Fibroblast of lung (primary cell): Measurements from ENCODE around the gene RGS10. TPM values are rescaled to one million over a fixed set of nuclear protein-coding genes. Genes with fewer than 3 reads are reported as not detected.

Source experiments
- DNase-seq, 2 donors: peaks; one replicate each; pipeline versions ENCODE4 v3.0.0 to v3.0.0-alpha.2; 2010; ENCODE audit warnings: low read depth in 2 of 2
- H2AFZ ChIP-seq: 2 replicates; pipeline ENCODE4 v1.5.1; 2012; ENCODE audit warnings: low read length, control low read depth, inconsistent platforms
- H3K27ac ChIP-seq: 2 replicates; pipeline ENCODE4 v1.5.1; 2011; ENCODE audit warnings: low read length, control low read depth; ENCODE audit not compliant: insufficient read depth
- H3K27me3 ChIP-seq: 2 replicates; pipeline ENCODE4 v1.5.1; 2011; ENCODE audit warnings: mild to moderate bottlenecking, low read length; ENCODE audit not compliant: control insufficient read depth, insufficient read depth
- H3K36me3 ChIP-seq: 2 replicates; pipeline ENCODE4 v1.5.1; 2011; ENCODE audit warnings: low read length; ENCODE audit not compliant: control insufficient read depth, insufficient read depth
- H3K4me1 ChIP-seq: 2 replicates; pipeline ENCODE4 v1.5.1; 2011; ENCODE audit warnings: low read length; ENCODE audit not compliant: control insufficient read depth, insufficient read depth; ENCODE audit errors: extremely low read depth
- H3K4me2 ChIP-seq: 2 replicates; pipeline ENCODE4 v1.5.1; 2011; ENCODE audit warnings: low read length, control low read depth; ENCODE audit not compliant: insufficient read depth; ENCODE audit errors: extremely low read depth
- H3K4me3 ChIP-seq, 4 experiments: fragments of 200-600 bp in 1 of 4; sonication (generic) in 1 of 4; replicated peaks in 1 of 4; 2 replicates each; pipeline ENCODE4 v1.5.1; 2011 to 2016; ENCODE audit warnings: low read length in 4 of 4, low read depth in 3 of 4, mild to moderate bottlenecking in 3 of 4, control low read depth in 2 of 4, inconsistent platforms in 1 of 4, mixed read lengths in 1 of 4; ENCODE audit not compliant: insufficient read depth in 1 of 4; ENCODE audit errors: control extremely low read depth in 1 of 4
- H3K79me2 ChIP-seq: 2 replicates; pipeline ENCODE4 v1.5.1; 2012; ENCODE audit warnings: mild to moderate bottlenecking, low read length, inconsistent platforms; ENCODE audit not compliant: control insufficient read depth, insufficient read depth
- H3K9ac ChIP-seq: 2 replicates; pipeline ENCODE4 v1.5.1; 2011; ENCODE audit warnings: mild to moderate bottlenecking, low read length, control low read depth; ENCODE audit not compliant: insufficient read depth
- H3K9me3 ChIP-seq: 2 replicates; pipeline ENCODE4 v1.5.1; 2012; ENCODE audit warnings: low read depth, low read length; ENCODE audit not compliant: control insufficient read depth, insufficient read depth
- H4K20me1 ChIP-seq: 2 replicates; pipeline ENCODE4 v1.5.1; 2011; ENCODE audit warnings: low read length; ENCODE audit not compliant: control insufficient read depth, insufficient read depth; ENCODE audit errors: extremely low read depth
- EZH2 ChIP-seq: IDR thresholded peaks from 2 replicates; pipeline ENCODE4 v1.5.1; 2012; ENCODE audit warnings: low read length, control low read depth, mild to moderate bottlenecking; ENCODE audit errors: missing control alignments
- polyA plus RNA-seq, 2 donors: library from polyadenylated mRNA; depleted of rRNA in 1 of 2; stranded (reverse) in 1 of 2; unstranded in 1 of 2; fragments of >200 nt; gene quantifications; 2 replicates each; pipeline ENCODE4 v1.2.1, GENCODE V29; 2011 to 2012; ENCODE audit warnings: missing spikeins in 1 of 2
- total RNA-seq: library from RNA; depleted of rRNA; stranded (reverse); fragments of >200 nt; gene quantifications from 2 replicates; pipeline ENCODE4 v1.2.1, GENCODE V29; 2014
- TF ChIP-seq, protein P1 (sequence below), 2 donors: IDR thresholded peaks in 1 of 2; conservative IDR thresholded peaks in 1 of 2; 1 replicate in 1 of 2; 2 replicates in 1 of 2; pipeline ENCODE4 v1.5.1; 2011 to 2012; ENCODE audit warnings: low read length in 2 of 2, control low read depth in 1 of 2, inconsistent platforms in 1 of 2, low read depth in 1 of 2, mild to moderate bottlenecking in 1 of 2

Gene RGS10
- total and polyA plus RNA-seq, 2 donors (not counting 1 experiment from before 2014, with no cell fraction given), result 50.9 to 103 TPM

DNA sequence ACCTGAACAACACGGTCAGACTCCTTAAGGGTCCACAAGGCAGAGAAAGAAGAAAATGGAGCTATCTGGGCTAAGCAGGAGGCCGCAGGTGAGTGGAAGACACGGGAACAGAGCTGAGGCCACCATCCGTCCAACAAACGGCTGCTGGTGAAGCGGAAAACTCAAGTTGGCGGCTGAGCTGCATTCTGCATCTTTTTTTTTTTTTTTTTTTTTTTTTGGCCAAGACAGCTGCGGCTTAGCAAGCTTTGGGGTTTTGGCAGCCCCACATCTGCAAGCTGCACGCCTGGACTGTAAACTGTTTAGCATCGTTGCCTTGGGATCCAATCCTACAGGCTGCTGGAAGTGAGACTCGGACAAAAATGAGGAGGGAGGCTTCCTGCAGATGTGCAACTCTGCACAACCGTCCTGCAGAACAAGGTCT lies 37.4 kb downstream of the RGS10 start:
- Histone ChIP-seq H3K27ac (no peak overlapping the region), H3K27me3 (no peaks in the 10 kb centered on the region), H3K36me3 (peaks cover 7% of the 10 kb centered on the region), H3K9me3 (no peaks in the 10 kb centered on the region), H3K4me1 (no peaks in the 10 kb centered on the region), H4K20me1 (no peaks in the 10 kb centered on the region), H3K9ac (no peak overlapping the region), H3K4me3 (no peak overlapping the region), H3K79me2 (no peaks in the 10 kb centered on the region), H3K4me2 (peak overlapping the region; percentile 25), H2AFZ (no peak overlapping the region)
- TF ChIP-seq, protein P1, sequence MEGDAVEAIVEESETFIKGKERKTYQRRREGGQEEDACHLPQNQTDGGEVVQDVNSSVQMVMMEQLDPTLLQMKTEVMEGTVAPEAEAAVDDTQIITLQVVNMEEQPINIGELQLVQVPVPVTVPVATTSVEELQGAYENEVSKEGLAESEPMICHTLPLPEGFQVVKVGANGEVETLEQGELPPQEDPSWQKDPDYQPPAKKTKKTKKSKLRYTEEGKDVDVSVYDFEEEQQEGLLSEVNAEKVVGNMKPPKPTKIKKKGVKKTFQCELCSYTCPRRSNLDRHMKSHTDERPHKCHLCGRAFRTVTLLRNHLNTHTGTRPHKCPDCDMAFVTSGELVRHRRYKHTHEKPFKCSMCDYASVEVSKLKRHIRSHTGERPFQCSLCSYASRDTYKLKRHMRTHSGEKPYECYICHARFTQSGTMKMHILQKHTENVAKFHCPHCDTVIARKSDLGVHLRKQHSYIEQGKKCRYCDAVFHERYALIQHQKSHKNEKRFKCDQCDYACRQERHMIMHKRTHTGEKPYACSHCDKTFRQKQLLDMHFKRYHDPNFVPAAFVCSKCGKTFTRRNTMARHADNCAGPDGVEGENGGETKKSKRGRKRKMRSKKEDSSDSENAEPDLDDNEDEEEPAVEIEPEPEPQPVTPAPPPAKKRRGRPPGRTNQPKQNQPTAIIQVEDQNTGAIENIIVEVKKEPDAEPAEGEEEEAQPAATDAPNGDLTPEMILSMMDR (conservative IDR thresholded peaks at IDR 0.05 in 1 of 2, IDR thresholded peaks at IDR 0.05 in 1 of 2; ENCODE audit: low read depth in 1 of 2, low read length in 2 of 2), result no peak
- TF ChIP-seq EZH2, result no peak
- DNase-seq, result peak in 1 of 2 donors; percentile 80

DNA sequence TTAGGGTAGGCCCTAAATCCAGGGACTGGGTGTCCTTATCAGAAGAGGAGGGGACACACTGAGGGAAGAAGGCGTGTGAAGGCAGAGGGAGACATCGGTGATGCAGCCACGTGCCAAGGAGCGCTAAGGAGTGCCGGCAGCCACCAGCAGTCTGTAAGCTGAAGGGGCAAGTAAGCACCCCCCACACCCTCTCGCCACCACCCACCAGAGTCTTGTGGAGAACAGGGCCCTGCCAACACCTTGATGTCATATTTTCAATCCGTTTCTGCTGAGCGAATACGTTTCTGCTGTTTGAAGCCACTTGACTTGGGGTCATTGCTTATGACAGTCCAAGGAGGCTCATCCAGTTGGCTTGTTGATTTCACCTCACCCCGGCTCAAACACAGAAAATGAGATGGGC lies 37.9 kb downstream of the RGS10 start:
- Histone ChIP-seq H3K36me3 (peaks cover 4% of the 10 kb centered on the region), H2AFZ (no peak overlapping the region), H3K9me3 (no peaks in the 10 kb centered on the region), H4K20me1 (no peaks in the 10 kb centered on the region), H3K79me2 (no peaks in the 10 kb centered on the region), H3K4me1 (no peaks in the 10 kb centered on the region), H3K4me3 (no peak overlapping the region), H3K9ac (no peak overlapping the region), H3K27ac (no peak overlapping the region), H3K27me3 (no peaks in the 10 kb centered on the region), H3K4me2 (no peak overlapping the region)
- DNase-seq, result no peak
- TF ChIP-seq, protein P1 (conservative IDR thresholded peaks at IDR 0.05 in 1 of 2, IDR thresholded peaks at IDR 0.05 in 1 of 2; ENCODE audit: low read depth in 1 of 2, low read length in 2 of 2), result no peak
- TF ChIP-seq EZH2, result no peak

DNA sequence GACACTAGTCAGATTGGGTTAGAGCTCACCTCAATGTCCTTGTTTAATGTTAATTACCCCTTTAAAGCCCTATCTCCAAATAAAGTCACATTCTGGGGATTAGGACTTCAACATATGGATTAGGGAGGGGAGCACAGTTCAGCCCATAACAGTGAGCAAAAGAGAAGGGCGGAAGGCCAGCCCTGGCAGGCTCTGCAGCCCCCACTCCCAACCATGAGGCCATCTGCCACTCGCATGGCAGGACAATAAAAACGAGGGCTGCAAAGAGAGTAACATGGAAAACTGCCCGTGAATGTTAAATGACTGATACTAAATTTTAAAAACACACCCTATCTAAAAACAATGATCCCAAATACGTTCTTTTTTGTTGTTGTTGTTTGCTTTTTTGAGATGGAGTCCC lies 38.7 kb downstream of the RGS10 start:
- Histone ChIP-seq H2AFZ (no peak overlapping the region), H3K27me3 (no peaks in the 10 kb centered on the region), H3K4me3 (no peak overlapping the region), H3K27ac (no peak overlapping the region), H3K9ac (no peak overlapping the region), H4K20me1 (no peaks in the 10 kb centered on the region), H3K9me3 (no peaks in the 10 kb centered on the region), H3K36me3 (peaks cover 7% of the 10 kb centered on the region), H3K79me2 (no peaks in the 10 kb centered on the region), H3K4me2 (no peak overlapping the region), H3K4me1 (no peaks in the 10 kb centered on the region)
- no peak for TF ChIP-seq EZH2
- TF ChIP-seq, protein P1 (conservative IDR thresholded peaks at IDR 0.05 in 1 of 2, IDR thresholded peaks at IDR 0.05 in 1 of 2; ENCODE audit: low read depth in 1 of 2, low read length in 2 of 2), result no peak
- DNase-seq, result no peak
